ENCODE results near the gene MED29.

The MED29 gene

GRCh38 chr19:39449116-39449797, 58.1 kb downstream of the MED29 start:
- FAIRE-seq (no peak), DNase-seq (ENCODE audit: insufficient read length, low spot score) (no peak)
- TF ChIP-seq, protein P1, sequence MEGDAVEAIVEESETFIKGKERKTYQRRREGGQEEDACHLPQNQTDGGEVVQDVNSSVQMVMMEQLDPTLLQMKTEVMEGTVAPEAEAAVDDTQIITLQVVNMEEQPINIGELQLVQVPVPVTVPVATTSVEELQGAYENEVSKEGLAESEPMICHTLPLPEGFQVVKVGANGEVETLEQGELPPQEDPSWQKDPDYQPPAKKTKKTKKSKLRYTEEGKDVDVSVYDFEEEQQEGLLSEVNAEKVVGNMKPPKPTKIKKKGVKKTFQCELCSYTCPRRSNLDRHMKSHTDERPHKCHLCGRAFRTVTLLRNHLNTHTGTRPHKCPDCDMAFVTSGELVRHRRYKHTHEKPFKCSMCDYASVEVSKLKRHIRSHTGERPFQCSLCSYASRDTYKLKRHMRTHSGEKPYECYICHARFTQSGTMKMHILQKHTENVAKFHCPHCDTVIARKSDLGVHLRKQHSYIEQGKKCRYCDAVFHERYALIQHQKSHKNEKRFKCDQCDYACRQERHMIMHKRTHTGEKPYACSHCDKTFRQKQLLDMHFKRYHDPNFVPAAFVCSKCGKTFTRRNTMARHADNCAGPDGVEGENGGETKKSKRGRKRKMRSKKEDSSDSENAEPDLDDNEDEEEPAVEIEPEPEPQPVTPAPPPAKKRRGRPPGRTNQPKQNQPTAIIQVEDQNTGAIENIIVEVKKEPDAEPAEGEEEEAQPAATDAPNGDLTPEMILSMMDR (IDR thresholded peaks at IDR 0.05; ENCODE audit: insufficient read depth, missing control alignments) = no peak
